Measurements from ENCODE around the gene IRF4.

IRF4 gene

GRCh38 chr6:445571-446417 is 54.2 kb downstream of the IRF4 start:
- no peak for DNase-seq

GRCh38 chr6:446418-447366 is 55.1 kb downstream of the IRF4 start:
- no peak for DNase-seq

GRCh38 chr6:447381-448165 is 56.0 kb downstream of the IRF4 start:
- no peak for DNase-seq

GRCh38 chr6:448296-449056 is 56.9 kb downstream of the IRF4 start:
- no peak for DNase-seq

GRCh38 chr6:449057-449430 is 57.5 kb downstream of the IRF4 start:
- no peak for DNase-seq

GRCh38 chr6:449486-450419 is 58.2 kb downstream of the IRF4 start:
- no peak for DNase-seq

- DNase-seq, result no peak
Observed at GRCh38 chr6:451336-451735, 59.8 kb downstream of the IRF4 start.

GRCh38 chr6:451847-452246 is 60.3 kb downstream of the IRF4 start:
- no peak for DNase-seq

- DNase-seq, result no peak
Observed at GRCh38 chr6:452301-453067, 60.9 kb downstream of the IRF4 start.

GRCh38 chr6:453152-453551 is 61.6 kb downstream of the IRF4 start:
- no peak for DNase-seq

GRCh38 chr6:454148-454991 is 62.8 kb downstream of the IRF4 start:
- DNase-seq, result no peak

GRCh38 chr6:455006-455585 is 63.5 kb downstream of the IRF4 start:
- DNase-seq, result no peak

GRCh38 chr6:455835-456234 is 64.3 kb downstream of the IRF4 start:
- no peak for DNase-seq

GRCh38 chr6:456358-456867 is 64.9 kb downstream of the IRF4 start:
- DNase-seq, result no peak

GRCh38 chr6:456887-457286 is 65.3 kb downstream of the IRF4 start:
- no peak for DNase-seq

All from DMS153 (cell line).